Omental fat pad (tissue), 4 donors: ENCODE results near the gene VPS29. TPM values are rescaled to one million over a fixed set of nuclear protein-coding genes. Genes with fewer than 3 reads are reported as not detected.
A peak's percentile ranks its signal among the peaks of the same experiment; 100 is the strongest.

Experiments used
- ATAC-seq: fragments of 150-250 bp; one replicate; pipeline ENCODE4 v1.9.1; 2016; ENCODE audit warnings: mild to moderate bottlenecking, moderate library complexity; ENCODE audit not compliant: low FRiP score
- DNase-seq: peaks from one replicate; pipeline ENCODE4 v3.0.0-alpha.2; 2019; ENCODE audit warnings: low spot score
- total RNA-seq, 4 donors: library from RNA; depleted of rRNA; stranded (reverse); fragments of >200 nt; gene quantifications; one replicate each; pipeline ENCODE4 v1.1.0, GENCODE V29; 2016
- TF ChIP-seq, protein P1 (sequence below), 3 donors: fragments of 450-650 bp; IDR thresholded peaks; one replicate each; pipeline ENCODE4 v1.5.1; 2016 to 2017; ENCODE audit warnings: antibody characterized with exemption in 3 of 3, mild to moderate bottlenecking in 3 of 3, moderate library complexity in 2 of 3

Gene VPS29
- total RNA-seq, 4 donors from 2014 or later, result 83.5 to 98.8 (median 86.8) TPM

- TF ChIP-seq, protein P1, sequence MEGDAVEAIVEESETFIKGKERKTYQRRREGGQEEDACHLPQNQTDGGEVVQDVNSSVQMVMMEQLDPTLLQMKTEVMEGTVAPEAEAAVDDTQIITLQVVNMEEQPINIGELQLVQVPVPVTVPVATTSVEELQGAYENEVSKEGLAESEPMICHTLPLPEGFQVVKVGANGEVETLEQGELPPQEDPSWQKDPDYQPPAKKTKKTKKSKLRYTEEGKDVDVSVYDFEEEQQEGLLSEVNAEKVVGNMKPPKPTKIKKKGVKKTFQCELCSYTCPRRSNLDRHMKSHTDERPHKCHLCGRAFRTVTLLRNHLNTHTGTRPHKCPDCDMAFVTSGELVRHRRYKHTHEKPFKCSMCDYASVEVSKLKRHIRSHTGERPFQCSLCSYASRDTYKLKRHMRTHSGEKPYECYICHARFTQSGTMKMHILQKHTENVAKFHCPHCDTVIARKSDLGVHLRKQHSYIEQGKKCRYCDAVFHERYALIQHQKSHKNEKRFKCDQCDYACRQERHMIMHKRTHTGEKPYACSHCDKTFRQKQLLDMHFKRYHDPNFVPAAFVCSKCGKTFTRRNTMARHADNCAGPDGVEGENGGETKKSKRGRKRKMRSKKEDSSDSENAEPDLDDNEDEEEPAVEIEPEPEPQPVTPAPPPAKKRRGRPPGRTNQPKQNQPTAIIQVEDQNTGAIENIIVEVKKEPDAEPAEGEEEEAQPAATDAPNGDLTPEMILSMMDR (IDR thresholded peaks at IDR 0.05), result no peak
- DNase-seq (no peak), ATAC-seq (no peak)
Observed at GRCh38 chr12:110503432-110503831, 1.5 kb upstream of the VPS29 start.

DNA sequence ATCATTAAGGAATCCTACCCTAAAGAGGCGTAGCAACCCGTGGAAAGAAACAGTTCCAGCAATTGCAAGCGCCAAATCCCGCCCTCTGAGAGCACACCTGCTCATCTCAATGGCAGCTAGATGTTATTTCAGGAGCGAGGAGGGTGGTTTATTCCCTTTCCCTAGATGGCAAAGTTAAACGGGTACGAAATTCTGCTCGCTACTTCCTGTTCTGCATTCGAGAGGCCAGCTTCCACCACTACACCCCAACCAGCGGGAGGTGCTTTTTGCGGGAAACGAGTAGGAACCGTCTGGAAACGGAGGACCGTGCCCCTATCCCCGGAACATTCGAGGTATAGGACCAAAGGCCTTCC, 536 bp downstream of the VPS29 start:
- DNase-seq (no peak), ATAC-seq (peak; percentile 72)
- TF ChIP-seq, protein P1 (IDR thresholded peaks at IDR 0.05), result no peak

DNA sequence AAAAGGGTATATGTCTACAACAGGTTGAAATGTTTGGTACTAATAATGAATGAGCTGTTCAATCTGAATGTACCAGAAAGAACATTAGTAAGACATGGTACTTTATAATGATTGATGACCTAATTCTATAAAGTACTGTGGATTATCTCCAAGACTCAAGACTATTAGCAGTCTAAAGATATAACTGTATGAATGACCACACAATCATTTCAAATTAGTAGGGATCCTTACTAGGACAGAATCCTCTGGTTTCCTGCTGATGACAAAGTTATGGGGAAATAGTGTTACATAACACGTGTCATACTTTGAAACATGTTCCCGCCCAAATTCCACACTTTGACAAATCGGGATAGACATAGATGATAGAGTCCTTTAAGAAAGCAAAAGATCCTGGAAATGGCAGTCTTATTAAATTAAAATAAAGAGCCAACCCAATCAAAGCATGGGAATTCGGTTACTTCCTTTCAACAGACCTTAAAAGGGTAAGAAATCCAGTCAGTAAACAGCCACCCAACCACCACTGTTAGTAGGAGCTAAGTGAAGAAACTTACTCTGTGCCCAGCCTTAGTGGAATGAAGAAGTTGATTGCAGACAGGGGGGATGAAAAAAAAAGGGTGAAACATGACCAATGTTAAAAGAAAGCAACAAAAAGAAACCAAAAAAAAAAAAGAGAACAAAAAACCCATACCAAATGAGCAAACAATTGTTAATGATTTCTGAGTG, 2.8 kb downstream of the VPS29 start:
- TF ChIP-seq, protein P1 (IDR thresholded peaks at IDR 0.05), result no peak
- no peak for DNase-seq
- ATAC-seq, result no peak

- ATAC-seq (no peak), DNase-seq (no peak)
- TF ChIP-seq, protein P1 (IDR thresholded peaks at IDR 0.05), result no peak
Observed at GRCh38 chr12:110475426-110475825, 26.5 kb downstream of the VPS29 start.

GRCh38 chr12:110468214-110469048, 33.5 kb downstream of the VPS29 start, which contains the start of the genes FAM216A and GPN3:
Gene FAM216A (plus strand): TSS chr12:110468845. CDS start chr12:110468876, 31 bp downstream.
Gene GPN3 (minus strand): TSS chr12:110468257. CDS start chr12:110468203, 54 bp downstream.
- TF ChIP-seq, protein P1 (IDR thresholded peaks at IDR 0.05), result no peak
- DNase-seq, result peak; percentile 90

GRCh38 chr12:110467847-110468213, 34.1 kb downstream of the VPS29 start:
- DNase-seq, result no peak
- TF ChIP-seq, protein P1 (IDR thresholded peaks at IDR 0.05), result no peak
- no peak for ATAC-seq

More at GRCh38 chr12:110468214-110469048, 33.5 kb downstream of the VPS29 start, which contains the start of the genes FAM216A and GPN3:
- ATAC-seq, result peak; percentile 97
